HEK293 (cell line): Measurements from ENCODE around the gene FBLN2.

Experiments
- CTCF ChIA-PET: fragments of 350-600 bp; formaldehyde crosslinking; extraction: SDS; loops from one replicate; lab custom pipeline; 2021; ENCODE audit warnings: antibody characterized with exemption; lab: Yijun Ruan, JAX
- POLR2A ChIA-PET: fragments of 300-600 bp; formaldehyde crosslinking; extraction: SDS; loops from one replicate; lab custom pipeline; 2020; ENCODE audit warnings: antibody characterized with exemption, inconsistent platforms; lab: Yijun Ruan, JAX
- H3K27ac ChIP-seq: fragments of 200-500 bp; sonication (Bioruptor generic); 2 replicates; pipeline ENCODE4 v1.5.1; 2014; ENCODE audit warnings: low read depth, low read length, control low read depth, inconsistent platforms; ENCODE audit errors: extremely low read depth
- H3K36me3 ChIP-seq, 2 experiments: fragments of 200-500 bp in 1 of 2; sonication (Bioruptor generic) in 1 of 2; 1 replicate in 1 of 2; 2 replicates in 1 of 2; pipeline ENCODE4 v1.5.1; 2014 to 2017; ENCODE audit warnings: inconsistent platforms in 2 of 2, low read length in 2 of 2; ENCODE audit not compliant: control insufficient read depth in 2 of 2, insufficient read depth in 1 of 2
- H3K4me1 ChIP-seq: fragments of 200-500 bp; sonication (Bioruptor generic); 2 replicates; pipeline ENCODE4 v1.5.1; 2014; ENCODE audit warnings: mild to moderate bottlenecking, low read length, inconsistent platforms; ENCODE audit not compliant: control insufficient read depth, insufficient read depth
- H3K4me3 ChIP-seq: 2 replicates; pipeline ENCODE4 v1.5.1; 2011; ENCODE audit warnings: low read depth, mild to moderate bottlenecking, control low read depth, low read length, moderate library complexity
- H3K9me3 ChIP-seq: fragments of 200-500 bp; sonication (Bioruptor generic); 2 replicates; pipeline ENCODE4 v1.5.1; 2014; ENCODE audit warnings: low read depth, low read length, inconsistent platforms; ENCODE audit not compliant: control insufficient read depth, insufficient read depth
- BCL11B ChIP-seq: fragments of 450-650 bp; formaldehyde crosslinking; IDR thresholded peaks from 2 replicates; pipeline ENCODE4 v1.5.1; 2016; ENCODE audit warnings: low read depth, missing biosample characterization, missing genetic modification characterization
- FEZF1 ChIP-seq: fragments of 450-650 bp; formaldehyde crosslinking; IDR thresholded peaks from 2 replicates; pipeline ENCODE4 v1.5.1; 2016; ENCODE audit warnings: missing biosample characterization, missing genetic modification characterization
- ZBTB20 ChIP-seq: fragments of 450-650 bp; formaldehyde crosslinking; IDR thresholded peaks from 2 replicates; pipeline ENCODE4 v1.5.1; 2016; ENCODE audit warnings: missing biosample characterization, missing genetic modification characterization
- ZFP3 ChIP-seq: fragments of 450-650 bp; formaldehyde crosslinking; IDR thresholded peaks from 2 replicates; pipeline ENCODE4 v1.5.1; 2016; ENCODE audit warnings: low read depth, missing biosample characterization, missing genetic modification characterization
- ZFP41 ChIP-seq: fragments of 450-650 bp; formaldehyde crosslinking; IDR thresholded peaks from 2 replicates; pipeline ENCODE4 v1.5.1; 2016; ENCODE audit warnings: missing biosample characterization, missing genetic modification characterization, borderline replicate concordance
- ZNF132 ChIP-seq: fragments of 450-650 bp; formaldehyde crosslinking; IDR thresholded peaks from 2 replicates; pipeline ENCODE4 v1.5.1; 2017; ENCODE audit warnings: missing biosample characterization, missing genetic modification characterization, borderline replicate concordance
- ZNF138 ChIP-seq: fragments of 450-650 bp; formaldehyde crosslinking; IDR thresholded peaks from 2 replicates; pipeline ENCODE4 v1.5.1; 2016; ENCODE audit warnings: missing biosample characterization, missing genetic modification characterization, borderline replicate concordance
- ZNF350 ChIP-seq: fragments of 450-650 bp; formaldehyde crosslinking; IDR thresholded peaks from 2 replicates; pipeline ENCODE4 v1.5.0; 2017; ENCODE audit warnings: missing biosample characterization, mild to moderate bottlenecking, missing genetic modification characterization
- ZNF701 ChIP-seq: fragments of 450-650 bp; formaldehyde crosslinking; IDR thresholded peaks from 2 replicates; pipeline ENCODE4 v1.5.1; 2016; ENCODE audit warnings: missing biosample characterization, missing genetic modification characterization
- ZNF76 ChIP-seq: fragments of 450-650 bp; formaldehyde crosslinking; IDR thresholded peaks from 2 replicates; pipeline ENCODE4; 2016; ENCODE audit warnings: low read depth, missing biosample characterization, missing genetic modification characterization, borderline replicate concordance
- TF ChIP-seq, protein P1 (sequence below): fragments of 450-650 bp; formaldehyde crosslinking; IDR thresholded peaks from 2 replicates; pipeline ENCODE4 v1.5.1; 2016; ENCODE audit warnings: missing biosample characterization, missing genetic modification characterization, low read depth
- TF ChIP-seq, protein P2 (sequence below): fragments of 450-650 bp; IDR thresholded peaks from 2 replicates; pipeline ENCODE4 v1.5.1; 2018; ENCODE audit warnings: missing biosample characterization, missing genetic modification characterization
- TF ChIP-seq, protein P3 (sequence below): fragments of 450-650 bp; formaldehyde crosslinking; IDR thresholded peaks from 2 replicates; pipeline ENCODE4 v1.5.1; 2016; ENCODE audit warnings: missing biosample characterization, missing genetic modification characterization
- TF ChIP-seq, protein P4 (sequence below): fragments of 450-650 bp; formaldehyde crosslinking; IDR thresholded peaks from 2 replicates; pipeline ENCODE4 v1.5.1; 2017; ENCODE audit warnings: missing biosample characterization, missing genetic modification characterization

FBLN2 gene

DNA sequence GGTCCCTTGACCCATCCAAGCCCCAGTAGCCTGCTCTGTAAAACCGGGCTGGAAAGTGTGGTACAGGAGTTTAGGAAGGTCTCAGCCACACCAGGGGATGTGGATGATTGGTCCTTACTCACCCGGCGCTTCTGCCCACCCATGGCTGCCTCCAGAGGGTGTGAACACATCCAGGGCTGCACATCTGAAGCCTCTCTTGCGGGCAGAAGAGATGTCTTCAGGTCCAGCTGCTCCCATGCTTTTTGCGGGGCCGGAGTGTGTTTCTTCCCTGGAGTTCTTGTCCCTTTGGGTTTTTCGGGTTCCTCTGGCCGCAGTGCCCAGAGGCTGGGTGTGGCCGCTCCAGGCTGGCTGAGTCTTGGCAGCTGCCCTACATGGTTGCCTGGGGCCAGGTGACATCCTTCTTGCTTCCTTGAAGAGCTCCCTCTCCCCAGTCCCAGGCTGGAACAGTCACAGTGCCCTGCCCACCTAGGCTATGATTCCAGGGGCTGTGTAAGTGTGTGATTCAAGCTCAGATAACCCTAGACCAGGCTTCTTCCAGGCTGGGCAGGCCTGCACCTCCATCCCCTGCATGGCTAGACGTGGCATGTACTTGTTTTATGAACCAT lies 34.9 kb upstream of the FBLN2 start:
- H3K36me3 ChIP-seq, result no peaks in the 10 kb centered on the region
- no peak for TF ChIP-seq ZFP41 (tag by site-specific recombination)
- TF ChIP-seq, protein P1, sequence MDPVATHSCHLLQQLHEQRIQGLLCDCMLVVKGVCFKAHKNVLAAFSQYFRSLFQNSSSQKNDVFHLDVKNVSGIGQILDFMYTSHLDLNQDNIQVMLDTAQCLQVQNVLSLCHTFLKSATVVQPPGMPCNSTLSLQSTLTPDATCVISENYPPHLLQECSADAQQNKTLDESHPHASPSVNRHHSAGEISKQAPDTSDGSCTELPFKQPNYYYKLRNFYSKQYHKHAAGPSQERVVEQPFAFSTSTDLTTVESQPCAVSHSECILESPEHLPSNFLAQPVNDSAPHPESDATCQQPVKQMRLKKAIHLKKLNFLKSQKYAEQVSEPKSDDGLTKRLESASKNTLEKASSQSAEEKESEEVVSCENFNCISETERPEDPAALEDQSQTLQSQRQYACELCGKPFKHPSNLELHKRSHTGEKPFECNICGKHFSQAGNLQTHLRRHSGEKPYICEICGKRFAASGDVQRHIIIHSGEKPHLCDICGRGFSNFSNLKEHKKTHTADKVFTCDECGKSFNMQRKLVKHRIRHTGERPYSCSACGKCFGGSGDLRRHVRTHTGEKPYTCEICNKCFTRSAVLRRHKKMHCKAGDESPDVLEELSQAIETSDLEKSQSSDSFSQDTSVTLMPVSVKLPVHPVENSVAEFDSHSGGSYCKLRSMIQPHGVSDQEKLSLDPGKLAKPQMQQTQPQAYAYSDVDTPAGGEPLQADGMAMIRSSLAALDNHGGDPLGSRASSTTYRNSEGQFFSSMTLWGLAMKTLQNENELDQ (tag by site-specific recombination), result no peak
- no peak for TF ChIP-seq FEZF1 (tag by site-specific recombination)
- TF ChIP-seq ZNF701 (tag by site-specific recombination), result no peak
- TF ChIP-seq ZFP3 (tag by site-specific recombination), result no peak
- no peak overlapping the region for H3K4me3 ChIP-seq
- POLR2A ChIA-PET, result no interaction called here
- CTCF ChIA-PET, result interaction anchor here (0.7 to 2.3 kb wide), 3 partner anchors 18 to 19 kb away, joined by 3 to 8 read pairs (median 3); no protein-coding TSS in a partner anchor
- no peaks in the 10 kb centered on the region for H3K9me3 ChIP-seq
- H3K4me1 ChIP-seq, result no peaks in the 10 kb centered on the region
- H3K27ac ChIP-seq, result no peak overlapping the region

DNA sequence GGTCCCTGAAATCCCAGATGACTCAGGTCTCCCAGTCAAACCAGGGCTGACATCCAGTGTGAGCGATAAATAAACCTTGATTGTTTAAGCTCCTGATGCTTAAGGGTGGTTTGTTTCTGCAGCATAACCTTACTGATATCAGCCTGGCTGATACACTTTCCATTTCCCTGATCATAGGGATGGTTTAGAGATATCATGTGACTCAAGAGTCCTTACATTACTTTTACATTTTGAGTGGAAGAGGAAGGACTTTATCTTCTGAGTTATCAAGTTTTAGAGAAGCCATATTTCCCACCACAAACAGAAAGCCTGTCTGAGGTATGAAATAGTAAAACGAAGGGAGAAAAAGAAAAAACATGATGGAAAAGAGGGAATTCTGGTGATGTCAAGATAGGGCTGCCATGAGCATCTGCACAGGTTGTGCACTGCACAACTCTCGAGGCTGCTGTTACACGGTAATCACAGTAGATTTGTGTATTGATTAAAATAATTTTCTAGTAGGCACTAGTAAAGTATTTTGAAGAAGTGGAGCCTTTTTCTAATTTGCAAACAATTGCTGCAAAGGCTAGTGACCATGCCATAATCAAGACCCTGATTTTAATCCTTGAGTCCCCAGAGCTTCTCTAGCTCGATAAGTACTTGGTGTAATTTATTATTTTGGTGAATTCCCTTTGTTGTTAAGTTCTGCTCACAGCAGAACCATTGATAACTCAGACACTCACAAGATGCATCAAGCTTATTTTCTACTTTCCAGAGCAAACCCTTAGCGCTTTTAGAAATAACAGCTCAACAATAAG lies 34.1 kb upstream of the FBLN2 start:
- CTCF ChIA-PET, result interaction anchor here (0.5 to 2.3 kb wide), 6 partner anchors 17 to 520 kb away, joined by 3 to 8 read pairs (median 3); no protein-coding TSS in a partner anchor
- POLR2A ChIA-PET, result no interaction called here
- no peak overlapping the region for H3K27ac ChIP-seq

More for the DNA sequence above, 34.1 kb upstream of the FBLN2 start:
- no peaks in the 10 kb centered on the region for H3K36me3 ChIP-seq
- no peak overlapping the region for H3K4me3 ChIP-seq
- no peak for TF ChIP-seq BCL11B (tag by site-specific recombination)
- TF ChIP-seq, protein P2, sequence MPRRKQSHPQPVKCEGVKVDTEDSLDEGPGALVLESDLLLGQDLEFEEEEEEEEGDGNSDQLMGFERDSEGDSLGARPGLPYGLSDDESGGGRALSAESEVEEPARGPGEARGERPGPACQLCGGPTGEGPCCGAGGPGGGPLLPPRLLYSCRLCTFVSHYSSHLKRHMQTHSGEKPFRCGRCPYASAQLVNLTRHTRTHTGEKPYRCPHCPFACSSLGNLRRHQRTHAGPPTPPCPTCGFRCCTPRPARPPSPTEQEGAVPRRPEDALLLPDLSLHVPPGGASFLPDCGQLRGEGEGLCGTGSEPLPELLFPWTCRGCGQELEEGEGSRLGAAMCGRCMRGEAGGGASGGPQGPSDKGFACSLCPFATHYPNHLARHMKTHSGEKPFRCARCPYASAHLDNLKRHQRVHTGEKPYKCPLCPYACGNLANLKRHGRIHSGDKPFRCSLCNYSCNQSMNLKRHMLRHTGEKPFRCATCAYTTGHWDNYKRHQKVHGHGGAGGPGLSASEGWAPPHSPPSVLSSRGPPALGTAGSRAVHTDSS (tag by site-specific recombination), result no peak
- no peak for TF ChIP-seq ZBTB20 (tag by site-specific recombination)
- TF ChIP-seq ZNF132 (tag by site-specific recombination), result no peak
- no peak for TF ChIP-seq ZNF138 (tag by site-specific recombination)
- TF ChIP-seq, protein P3, sequence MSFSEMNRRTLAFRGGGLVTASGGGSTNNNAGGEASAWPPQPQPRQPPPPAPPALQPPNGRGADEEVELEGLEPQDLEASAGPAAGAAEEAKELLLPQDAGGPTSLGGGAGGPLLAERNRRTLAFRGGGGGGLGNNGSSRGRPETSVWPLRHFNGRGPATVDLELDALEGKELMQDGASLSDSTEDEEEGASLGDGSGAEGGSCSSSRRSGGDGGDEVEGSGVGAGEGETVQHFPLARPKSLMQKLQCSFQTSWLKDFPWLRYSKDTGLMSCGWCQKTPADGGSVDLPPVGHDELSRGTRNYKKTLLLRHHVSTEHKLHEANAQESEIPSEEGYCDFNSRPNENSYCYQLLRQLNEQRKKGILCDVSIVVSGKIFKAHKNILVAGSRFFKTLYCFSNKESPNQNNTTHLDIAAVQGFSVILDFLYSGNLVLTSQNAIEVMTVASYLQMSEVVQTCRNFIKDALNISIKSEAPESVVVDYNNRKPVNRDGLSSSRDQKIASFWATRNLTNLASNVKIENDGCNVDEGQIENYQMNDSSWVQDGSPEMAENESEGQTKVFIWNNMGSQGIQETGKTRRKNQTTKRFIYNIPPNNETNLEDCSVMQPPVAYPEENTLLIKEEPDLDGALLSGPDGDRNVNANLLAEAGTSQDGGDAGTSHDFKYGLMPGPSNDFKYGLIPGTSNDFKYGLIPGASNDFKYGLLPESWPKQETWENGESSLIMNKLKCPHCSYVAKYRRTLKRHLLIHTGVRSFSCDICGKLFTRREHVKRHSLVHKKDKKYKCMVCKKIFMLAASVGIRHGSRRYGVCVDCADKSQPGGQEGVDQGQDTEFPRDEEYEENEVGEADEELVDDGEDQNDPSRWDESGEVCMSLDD (tag by site-specific recombination), result no peak
- no peak for TF ChIP-seq ZNF76 (tag by site-specific recombination)
- TF ChIP-seq, protein P4, sequence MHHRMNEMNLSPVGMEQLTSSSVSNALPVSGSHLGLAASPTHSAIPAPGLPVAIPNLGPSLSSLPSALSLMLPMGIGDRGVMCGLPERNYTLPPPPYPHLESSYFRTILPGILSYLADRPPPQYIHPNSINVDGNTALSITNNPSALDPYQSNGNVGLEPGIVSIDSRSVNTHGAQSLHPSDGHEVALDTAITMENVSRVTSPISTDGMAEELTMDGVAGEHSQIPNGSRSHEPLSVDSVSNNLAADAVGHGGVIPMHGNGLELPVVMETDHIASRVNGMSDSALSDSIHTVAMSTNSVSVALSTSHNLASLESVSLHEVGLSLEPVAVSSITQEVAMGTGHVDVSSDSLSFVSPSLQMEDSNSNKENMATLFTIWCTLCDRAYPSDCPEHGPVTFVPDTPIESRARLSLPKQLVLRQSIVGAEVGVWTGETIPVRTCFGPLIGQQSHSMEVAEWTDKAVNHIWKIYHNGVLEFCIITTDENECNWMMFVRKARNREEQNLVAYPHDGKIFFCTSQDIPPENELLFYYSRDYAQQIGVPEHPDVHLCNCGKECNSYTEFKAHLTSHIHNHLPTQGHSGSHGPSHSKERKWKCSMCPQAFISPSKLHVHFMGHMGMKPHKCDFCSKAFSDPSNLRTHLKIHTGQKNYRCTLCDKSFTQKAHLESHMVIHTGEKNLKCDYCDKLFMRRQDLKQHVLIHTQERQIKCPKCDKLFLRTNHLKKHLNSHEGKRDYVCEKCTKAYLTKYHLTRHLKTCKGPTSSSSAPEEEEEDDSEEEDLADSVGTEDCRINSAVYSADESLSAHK, result no peak
- TF ChIP-seq ZNF350 (tag by site-specific recombination), result no peak
- no peaks in the 10 kb centered on the region for H3K4me1 ChIP-seq
- H3K9me3 ChIP-seq, result no peaks in the 10 kb centered on the region
